Panc1 (cell line): Measurements from ENCODE around the gene CTBP1. TPM values are rescaled to one million over a fixed set of nuclear protein-coding genes. Genes with fewer than 3 reads are reported as not detected.

Source experiments
- ATAC-seq: fragments of 200-7000 bp; cut with Tn5 transposase; 2 replicates; pipeline ENCODE4 v1.9.1; 2020; ENCODE audit warnings: mild to moderate bottlenecking, moderate library complexity
- BruUV-seq: library from RNA; stranded (reverse); fragments of 400-500 nt; replicated peaks from 2 replicates; lab custom pipeline; 2021; lab: Mats Ljungman, UMichigan
- CTCF ChIA-PET: fragments of 300-600 bp; sonication (Branson Sonifier 250); formaldehyde crosslinking; loops from one replicate; lab custom pipeline; 2022; ENCODE audit warnings: antibody characterized with exemption; lab: Charles Lee
- POLR2A ChIA-PET: fragments of 300-600 bp; sonication (Branson Sonifier 250); formaldehyde crosslinking; loops from one replicate; lab custom pipeline; 2022; ENCODE audit warnings: antibody characterized with exemption; lab: Charles Lee
- DNase-seq: peaks from one replicate; pipeline ENCODE4 v3.0.0-alpha.2; 2010; ENCODE audit warnings: low read depth, low spot score
- H3K27ac ChIP-seq: 2 replicates; pipeline ENCODE4 v1.5.1; 2011; ENCODE audit warnings: mild to moderate bottlenecking, low read length, inconsistent platforms
- H3K27me3 ChIP-seq: fragments of 200-500 bp; sonication (Bioruptor generic); 2 replicates; pipeline ENCODE4 v1.6.0; 2014; ENCODE audit warnings: low read length, inconsistent platforms; ENCODE audit not compliant: control insufficient read depth, insufficient read depth
- H3K36me3 ChIP-seq: fragments of 200-500 bp; sonication (Bioruptor generic); 2 replicates; pipeline ENCODE4 v1.5.1; 2014; ENCODE audit warnings: inconsistent platforms, mild to moderate bottlenecking, low read length, moderate library complexity; ENCODE audit not compliant: control insufficient read depth, insufficient read depth
- H3K4me1 ChIP-seq: 2 replicates; pipeline ENCODE4 v1.5.1; 2011; ENCODE audit warnings: inconsistent platforms, mild to moderate bottlenecking, low read length, moderate library complexity; ENCODE audit not compliant: control insufficient read depth, insufficient read depth
- H3K4me3 ChIP-seq, 2 experiments: 2 replicates each; pipeline ENCODE4 v1.5.1; 2011 to 2012; ENCODE audit warnings: low read depth in 2 of 2, low read length in 2 of 2, mild to moderate bottlenecking in 2 of 2, inconsistent platforms in 1 of 2, moderate library complexity in 1 of 2
- H3K9me3 ChIP-seq: fragments of 200-500 bp; sonication (Bioruptor generic); 2 replicates; pipeline ENCODE4 v1.5.1; 2014; ENCODE audit warnings: low read depth, mild to moderate bottlenecking, inconsistent platforms, low read length, moderate library complexity; ENCODE audit not compliant: control insufficient read depth, insufficient read depth
- POLR2AphosphoS5 ChIP-seq: IDR thresholded peaks from 2 replicates; pipeline ENCODE4 v1.6.1; 2012; ENCODE audit warnings: mild to moderate bottlenecking, low read depth, low read length, moderate library complexity
- REST ChIP-seq, 2 experiments: IDR thresholded peaks; 2 replicates each; pipeline ENCODE4 v1.6.1; 2011 to 2012; ENCODE audit warnings: low read depth in 2 of 2, control low read depth in 1 of 2, low read length in 1 of 2, mild to moderate bottlenecking in 1 of 2, moderate library complexity in 1 of 2; ENCODE audit not compliant: insufficient read depth in 1 of 2
- SIN3A ChIP-seq: IDR thresholded peaks from 2 replicates; pipeline ENCODE4 v1.6.1; 2012; ENCODE audit warnings: low read depth, mild to moderate bottlenecking, low read length, moderate library complexity, borderline replicate concordance; ENCODE audit not compliant: insufficient read depth
- TCF7L2 ChIP-seq: IDR thresholded peaks from 2 replicates; pipeline ENCODE4 v1.6.1; 2011; ENCODE audit warnings: mild to moderate bottlenecking, low read depth, low read length, inconsistent platforms
- in situ Hi-C: cut with HindIII; loops from 2 replicates; pipeline ENCODE4 v1.10.0; 2016; ENCODE audit warnings: low sequenced_read_pairs, low pct_unique_long_range_greater_than_20kb
- intact Hi-C: fragments of 100-400 bp; cut with micrococcal nuclease; formaldehyde crosslinking; loops from one replicate; pipeline ENCODE4 v1.10.0; 2022; ENCODE audit not compliant: unreplicated experiment
- total RNA-seq: library from RNA; stranded (reverse); gene quantifications from one replicate; pipeline ENCODE4 v1.2.1, GENCODE V29; 2021; ENCODE audit not compliant: unreplicated experiment
- TF ChIP-seq, protein P1 (sequence below): fragments of 450-650 bp; IDR thresholded peaks from 2 replicates; pipeline ENCODE4 v1.5.1; 2017; ENCODE audit warnings: mild to moderate bottlenecking

Gene CTBP1
- total RNA-seq, 1 experiment from 2014 or later, result 157 TPM

- TF ChIP-seq TCF7L2 (no peak), SIN3A (no peak), REST (IDR thresholded peaks at IDR 0.05; ENCODE audit: insufficient read depth in 1 of 2, low read depth in 2 of 2, low read length in 1 of 2) (no peak), POLR2AphosphoS5 (no peak)
- TF ChIP-seq, protein P1, sequence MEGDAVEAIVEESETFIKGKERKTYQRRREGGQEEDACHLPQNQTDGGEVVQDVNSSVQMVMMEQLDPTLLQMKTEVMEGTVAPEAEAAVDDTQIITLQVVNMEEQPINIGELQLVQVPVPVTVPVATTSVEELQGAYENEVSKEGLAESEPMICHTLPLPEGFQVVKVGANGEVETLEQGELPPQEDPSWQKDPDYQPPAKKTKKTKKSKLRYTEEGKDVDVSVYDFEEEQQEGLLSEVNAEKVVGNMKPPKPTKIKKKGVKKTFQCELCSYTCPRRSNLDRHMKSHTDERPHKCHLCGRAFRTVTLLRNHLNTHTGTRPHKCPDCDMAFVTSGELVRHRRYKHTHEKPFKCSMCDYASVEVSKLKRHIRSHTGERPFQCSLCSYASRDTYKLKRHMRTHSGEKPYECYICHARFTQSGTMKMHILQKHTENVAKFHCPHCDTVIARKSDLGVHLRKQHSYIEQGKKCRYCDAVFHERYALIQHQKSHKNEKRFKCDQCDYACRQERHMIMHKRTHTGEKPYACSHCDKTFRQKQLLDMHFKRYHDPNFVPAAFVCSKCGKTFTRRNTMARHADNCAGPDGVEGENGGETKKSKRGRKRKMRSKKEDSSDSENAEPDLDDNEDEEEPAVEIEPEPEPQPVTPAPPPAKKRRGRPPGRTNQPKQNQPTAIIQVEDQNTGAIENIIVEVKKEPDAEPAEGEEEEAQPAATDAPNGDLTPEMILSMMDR, result no peak
- no peak for DNase-seq
- in situ Hi-C loops (no loop called here), intact Hi-C loops (no loop called here)
- CTCF ChIA-PET, result interaction anchor here (0.5 kb wide), 1 partner anchor 58 kb away, joined by 3 read pairs; no protein-coding TSS in a partner anchor
- Histone ChIP-seq H3K9me3 (no peaks in the 10 kb centered on the region), H3K27me3 (no peaks in the 10 kb centered on the region), H3K4me3 (no peak overlapping the region), H3K27ac (no peak overlapping the region), H3K36me3 (peaks cover 2% of the 10 kb centered on the region; the same call in 1 of the 2 replicates), H3K4me1 (peaks cover 11% of the 10 kb centered on the region)
- no peak for ATAC-seq
- POLR2A ChIA-PET, result no interaction called here
- TSS peak; percentile 54 for BruUV-seq
Measured at GRCh38 chr4:1244081-1244977, 4.6 kb downstream of the CTBP1 start.

DNA sequence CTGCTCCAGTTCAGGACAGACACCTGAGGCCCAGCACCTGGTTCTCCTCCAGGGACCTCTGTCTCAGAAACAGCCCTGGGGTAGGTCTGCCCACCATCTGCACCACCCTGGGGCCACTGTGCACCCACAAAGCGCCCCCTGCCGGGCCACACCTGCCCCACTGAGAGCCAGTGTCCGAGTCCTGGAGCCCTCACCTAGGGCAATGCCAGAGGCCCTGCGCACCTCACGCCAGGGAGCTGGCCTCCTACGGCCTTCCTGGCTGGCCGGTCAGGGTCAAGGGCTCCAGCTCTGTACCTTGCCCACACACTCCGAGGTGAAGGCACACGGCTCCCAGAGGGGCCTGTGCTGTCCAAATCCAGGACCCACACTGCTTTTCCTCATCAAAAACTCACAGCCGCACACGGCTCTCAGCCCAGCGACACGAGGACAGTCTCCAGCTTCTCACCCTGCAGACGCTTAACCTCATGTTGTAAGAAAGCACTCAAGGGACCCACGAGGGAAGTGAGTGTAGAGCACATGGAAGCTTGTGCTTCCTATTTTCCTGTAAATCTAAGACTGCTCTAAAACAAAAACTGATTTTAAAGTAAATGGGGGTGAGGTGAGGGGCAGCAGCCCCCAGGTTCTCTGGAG lies 5.4 kb downstream of the CTBP1 start:
- POLR2A ChIA-PET, result no interaction called here
- intact Hi-C loops (no loop called here), in situ Hi-C loops (no loop called here)
- H3K36me3 ChIP-seq, result peaks cover 2% of the 10 kb centered on the region; the same call in 1 of the 2 replicates
- no peaks in the 10 kb centered on the region for H3K9me3 ChIP-seq
- no TSS peak for BruUV-seq
- H3K4me1 ChIP-seq, result peaks cover 11% of the 10 kb centered on the region
- no peak for ATAC-seq
- CTCF ChIA-PET, result no interaction called here
- H3K27ac ChIP-seq, result no peak overlapping the region
- TF ChIP-seq, protein P1, result no peak
- TF ChIP-seq POLR2AphosphoS5 (no peak), SIN3A (no peak), REST (IDR thresholded peaks at IDR 0.05; ENCODE audit: insufficient read depth in 1 of 2, low read depth in 2 of 2, low read length in 1 of 2) (no peak)
- no peak for DNase-seq
- no peak overlapping the region for H3K4me3 ChIP-seq
- no peaks in the 10 kb centered on the region for H3K27me3 ChIP-seq
